ENCODE measurements around the gene DENND11. TPM values are rescaled to one million over a fixed set of nuclear protein-coding genes. Genes with fewer than 3 reads are reported as not detected.
A peak's percentile ranks its signal among the peaks of the same experiment; 100 is the strongest.

DENND11 gene
- total and polyA plus RNA-seq, 8 donors, result 20.4 to 48.7 (median 41.0) TPM

- DNase-seq, result no peak
- no peak for ATAC-seq
- Histone ChIP-seq H3K4me3 (no peak overlapping the region), H3K36me3 (peaks cover 0 to 55% of the 10 kb centered on the region in 2 donors), H3K9me3 (no peaks in the 10 kb centered on the region), H3K4me1 (peaks cover 0 to 40% of the 10 kb centered on the region in 2 donors), H3K27ac (peak overlapping the region in 1 of 2 donors; percentile 67), H3K27me3 (no peaks in the 10 kb centered on the region)
- TF ChIP-seq, protein P1, sequence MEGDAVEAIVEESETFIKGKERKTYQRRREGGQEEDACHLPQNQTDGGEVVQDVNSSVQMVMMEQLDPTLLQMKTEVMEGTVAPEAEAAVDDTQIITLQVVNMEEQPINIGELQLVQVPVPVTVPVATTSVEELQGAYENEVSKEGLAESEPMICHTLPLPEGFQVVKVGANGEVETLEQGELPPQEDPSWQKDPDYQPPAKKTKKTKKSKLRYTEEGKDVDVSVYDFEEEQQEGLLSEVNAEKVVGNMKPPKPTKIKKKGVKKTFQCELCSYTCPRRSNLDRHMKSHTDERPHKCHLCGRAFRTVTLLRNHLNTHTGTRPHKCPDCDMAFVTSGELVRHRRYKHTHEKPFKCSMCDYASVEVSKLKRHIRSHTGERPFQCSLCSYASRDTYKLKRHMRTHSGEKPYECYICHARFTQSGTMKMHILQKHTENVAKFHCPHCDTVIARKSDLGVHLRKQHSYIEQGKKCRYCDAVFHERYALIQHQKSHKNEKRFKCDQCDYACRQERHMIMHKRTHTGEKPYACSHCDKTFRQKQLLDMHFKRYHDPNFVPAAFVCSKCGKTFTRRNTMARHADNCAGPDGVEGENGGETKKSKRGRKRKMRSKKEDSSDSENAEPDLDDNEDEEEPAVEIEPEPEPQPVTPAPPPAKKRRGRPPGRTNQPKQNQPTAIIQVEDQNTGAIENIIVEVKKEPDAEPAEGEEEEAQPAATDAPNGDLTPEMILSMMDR (IDR thresholded peaks at IDR 0.05), result no peak
- intact Hi-C loops (cut with DNase I), result no loop called here
Observed at GRCh38 chr7:141659501-141659900, 42.5 kb downstream of the DENND11 start.

DNA sequence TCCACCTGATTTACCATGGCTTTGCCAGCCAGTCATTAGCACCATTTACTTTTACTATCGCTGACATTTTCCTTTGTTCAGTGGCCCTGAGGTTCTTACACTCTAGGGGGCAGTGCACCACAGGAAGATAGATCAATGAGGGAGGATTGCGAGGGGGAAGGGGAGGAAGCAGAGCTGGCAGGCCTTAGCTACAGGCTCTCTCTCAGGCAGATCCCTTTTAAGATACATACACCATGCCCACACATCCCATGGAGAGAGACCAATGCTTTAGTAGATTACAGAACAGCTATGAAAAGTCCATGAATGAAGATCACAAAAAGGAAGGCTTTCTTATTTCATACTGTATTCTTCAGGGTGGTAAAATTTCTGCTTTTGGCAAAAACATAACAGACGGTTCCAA is 47.4 kb downstream of the DENND11 start:
- Histone ChIP-seq H3K27me3 (no peaks in the 10 kb centered on the region), H3K4me1 (peaks cover 0 to 2% of the 10 kb centered on the region in 2 donors), H3K27ac (no peak overlapping the region), H3K9me3 (no peaks in the 10 kb centered on the region), H3K4me3 (no peak overlapping the region), H3K36me3 (peaks cover 0 to 34% of the 10 kb centered on the region in 2 donors)
- DNase-seq (peak in 3 of 4 donors; percentile 52 to 81 (median 59)), ATAC-seq (peak; percentile 88)
- intact Hi-C loops (cut with DNase I), result loop anchor here in 1 of 2 donors (5.0 kb wide), 1 partner anchor 73 kb away; no protein-coding TSS in a partner anchor
- TF ChIP-seq, protein P1 (IDR thresholded peaks at IDR 0.05), result peak; percentile 56 to 71

GRCh38 chr7:141652691-141653090 is 49.3 kb downstream of the DENND11 start:
- DNase-seq, result no peak
- TF ChIP-seq, protein P1 (IDR thresholded peaks at IDR 0.05), result no peak
- no peaks in the 10 kb centered on the region for H3K4me1 ChIP-seq
- H3K4me3 ChIP-seq, result no peak overlapping the region
- no peak for ATAC-seq
- no peaks in the 10 kb centered on the region for H3K9me3 ChIP-seq
- H3K27ac ChIP-seq, result no peak overlapping the region
- intact Hi-C loops (cut with DNase I), result loop anchor here in 1 of 2 donors (5.0 kb wide), 1 partner anchor 75 kb away; no protein-coding TSS in a partner anchor
- H3K36me3 ChIP-seq, result peaks cover 0 to 26% of the 10 kb centered on the region in 2 donors
- H3K27me3 ChIP-seq, result no peaks in the 10 kb centered on the region

Other genes with a start within 250 kb of the DENND11 start
- gene AGK, start 150.8 kb downstream of the DENND11 start, total RNA-seq, result 10 to 100 TPM; 24.4 to 29.0 TPM
- 10 to 100 TPM; 35.2 to 40.6 (median 38.2) TPM for gene AGK, start 150.8 kb downstream of the DENND11 start, polyA plus RNA-seq (ENCODE audit: insufficient read length in 6 of 6)
- gene WEE2, start 6.2 kb upstream of the DENND11 start, total RNA-seq, result not detected
- gene WEE2, start 6.2 kb upstream of the DENND11 start, polyA plus RNA-seq (ENCODE audit: insufficient read length in 6 of 6), result under 1 TPM; 0.23 to 0.64 (median 0.44) TPM
- gene SSBP1, start 36.2 kb upstream of the DENND11 start, total RNA-seq, result 10 to 100 TPM; 71.6 to 96.2 TPM
- gene SSBP1, start 36.2 kb upstream of the DENND11 start, polyA plus RNA-seq (ENCODE audit: insufficient read length in 6 of 6), result 100 to 1,000 TPM; 117 to 130 (median 120) TPM
- gene TAS2R3, start 61.9 kb upstream of the DENND11 start, total RNA-seq, result 1 to 10 TPM in 1 of 2 donors, under 1 TPM in 1; 0.82 to 2.7 TPM
- 1 to 10 TPM in 5 of 6 donors, under 1 TPM in 1; 0.35 to 2.9 (median 2.3) TPM for gene TAS2R3, start 61.9 kb upstream of the DENND11 start, polyA plus RNA-seq (ENCODE audit: insufficient read length in 6 of 6)
- gene TAS2R4, start 74.5 kb upstream of the DENND11 start, total RNA-seq, result 1 to 10 TPM in 1 of 2 donors, under 1 TPM in 1; 0.99 to 1.1 TPM
- 1 to 10 TPM; 4.6 to 6.3 (median 5.5) TPM for gene TAS2R4, start 74.5 kb upstream of the DENND11 start, polyA plus RNA-seq (ENCODE audit: insufficient read length in 6 of 6)
- 1 to 10 TPM in 1 of 2 donors, under 1 TPM in 1; 0.79 to 2.0 TPM for gene TAS2R5, start 88.1 kb upstream of the DENND11 start, total RNA-seq
- gene TAS2R5, start 88.1 kb upstream of the DENND11 start, polyA plus RNA-seq (ENCODE audit: insufficient read length in 6 of 6), result 10 to 100 TPM in 4 of 6 donors, 1 to 10 TPM in 2; 5.8 to 11.4 (median 10.1) TPM
- gene PRSS37, start 139.3 kb upstream of the DENND11 start, total RNA-seq, result not detected
- gene PRSS37, start 139.3 kb upstream of the DENND11 start, polyA plus RNA-seq (ENCODE audit: insufficient read length in 6 of 6), result 1 to 10 TPM in 1 of 6 donors, under 1 TPM in 5; 0.34 to 1.5 (median 0.61) TPM
- gene OR9A4, start 214.2 kb upstream of the DENND11 start, total RNA-seq, result not detected
- gene OR9A4, start 214.2 kb upstream of the DENND11 start, polyA plus RNA-seq (ENCODE audit: insufficient read length in 6 of 6), result not detected
- 10 to 100 TPM in 1 of 2 donors, 1 to 10 TPM in 1; 7.7 to 12.6 TPM for gene CLEC5A, start 244.8 kb upstream of the DENND11 start, total RNA-seq
- gene CLEC5A, start 244.8 kb upstream of the DENND11 start, polyA plus RNA-seq (ENCODE audit: insufficient read length in 6 of 6), result 1 to 10 TPM in 2 of 6 donors, under 1 TPM in 4; 0.29 to 1.3 (median 0.66) TPM

Measured in left lung (tissue), 10 donors.